WTC11 (cell line): ENCODE measurements around the gene RBM8A. TPM values are rescaled to one million over a fixed set of nuclear protein-coding genes. Genes with fewer than 3 reads are reported as not detected.

Source experiments
- ATAC-seq: fragments of 200-7000 bp; cut with Tn5 transposase; 2 replicates; pipeline ENCODE4 v1.10.0; 2021; ENCODE audit warnings: mild to moderate bottlenecking, moderate library complexity
- CTCF ChIA-PET: fragments of 300-600 bp; sonication (Branson Sonifier 250); formaldehyde crosslinking; loops from one replicate; lab custom pipeline; 2021; ENCODE audit warnings: antibody characterized with exemption; lab: Charles Lee
- POLR2A ChIA-PET: fragments of 350-600 bp; sonication (Branson Sonifier 250); formaldehyde crosslinking; loops from one replicate; lab custom pipeline; 2021; ENCODE audit warnings: antibody characterized with exemption; lab: Charles Lee
- DNase-seq: peaks from one replicate; pipeline ENCODE4 v3.0.0; 2021; ENCODE audit warnings: low spot score
- H3K27ac Mint-ChIP-seq: 2 replicates; pipeline ENCODE4 v1.8.0; 2021; ENCODE audit warnings: mixed read lengths
- H3K27me3 Mint-ChIP-seq: 2 replicates; pipeline ENCODE4 v1.8.0; 2021; ENCODE audit warnings: low read depth, mild to moderate bottlenecking, moderate library complexity, mixed read lengths
- H3K36me3 Mint-ChIP-seq: 2 replicates; pipeline ENCODE4 v1.8.0; 2021; ENCODE audit warnings: mixed read lengths
- H3K4me1 Mint-ChIP-seq: 2 replicates; pipeline ENCODE4 v1.8.0; 2022; ENCODE audit warnings: mixed read lengths
- H3K4me3 Mint-ChIP-seq: 2 replicates; pipeline ENCODE4 v1.8.0; 2021; ENCODE audit warnings: mild to moderate bottlenecking, moderate library complexity, mixed read lengths
- H3K9me3 Mint-ChIP-seq: 2 replicates; pipeline ENCODE4 v1.8.0; 2021; ENCODE audit warnings: mixed read lengths
- AR ChIP-seq: fragments of 250-450 bp; sonication (Bioruptor Pico); IDR thresholded peaks from 2 replicates; pipeline ENCODE4 v1.9.0; 2021; ENCODE audit warnings: mild to moderate bottlenecking
- ESRRA ChIP-seq: sonication (generic); formaldehyde crosslinking; IDR thresholded peaks from 2 replicates; pipeline ENCODE4 v1.8.1; 2022; ENCODE audit warnings: mild to moderate bottlenecking, missing genetic modification reagents, borderline replicate concordance
- FOXP1 ChIP-seq: sonication (generic); formaldehyde crosslinking; IDR thresholded peaks from 2 replicates; pipeline ENCODE4 v1.8.0; 2022; ENCODE audit warnings: missing genetic modification reagents, mild to moderate bottlenecking, moderate library complexity, borderline replicate concordance
- IRF2 ChIP-seq: sonication (generic); formaldehyde crosslinking; IDR thresholded peaks from 2 replicates; pipeline ENCODE4 v1.8.0; 2022; ENCODE audit warnings: low read depth, missing genetic modification reagents, borderline replicate concordance
- KAT7 ChIP-seq: sonication (generic); formaldehyde crosslinking; IDR thresholded peaks from 2 replicates; pipeline ENCODE4 v1.8.1; 2023; ENCODE audit warnings: missing genetic modification reagents, mild to moderate bottlenecking, borderline replicate concordance
- NFATC4 ChIP-seq: fragments of 250-450 bp; sonication (Bioruptor Pico); IDR thresholded peaks from 2 replicates; pipeline ENCODE4 v1.9.0; 2021; ENCODE audit warnings: mild to moderate bottlenecking
- SOX15 ChIP-seq: fragments of 250-450 bp; sonication (Bioruptor Pico); IDR thresholded peaks from 2 replicates; pipeline ENCODE4 v1.9.0; 2021; ENCODE audit warnings: mild to moderate bottlenecking
- SP1 ChIP-seq: sonication (generic); formaldehyde crosslinking; conservative IDR thresholded peaks from 2 replicates; pipeline ENCODE4 v1.8.1; 2022; ENCODE audit warnings: missing genetic modification reagents
- ZNF281 ChIP-seq: sonication (generic); formaldehyde crosslinking; IDR thresholded peaks from 2 replicates; pipeline ENCODE4 v1.8.0; 2023; ENCODE audit warnings: mild to moderate bottlenecking, missing genetic modification reagents
- ZNF532 ChIP-seq: fragments of 250-450 bp; sonication (Bioruptor Pico); IDR thresholded peaks from 2 replicates; pipeline ENCODE4 v1.9.0; 2021; ENCODE audit warnings: mild to moderate bottlenecking, borderline replicate concordance
- total RNA-seq: library from RNA; stranded (reverse); gene quantifications from 3 replicates; pipeline ENCODE4 v1.2.3, GENCODE V29; 2021
- TF ChIP-seq, protein P1 (sequence below): sonication (generic); formaldehyde crosslinking; IDR thresholded peaks from 2 replicates; pipeline ENCODE4 v1.8.0; 2023; ENCODE audit warnings: missing genetic modification reagents, mild to moderate bottlenecking, borderline replicate concordance
- TF ChIP-seq, protein P2 (sequence below): fragments of 250-450 bp; sonication (Bioruptor Pico); IDR thresholded peaks from 2 replicates; pipeline ENCODE4 v1.8.0; 2021; ENCODE audit warnings: mild to moderate bottlenecking
- TF ChIP-seq, protein P3 (sequence below): fragments of 250-450 bp; sonication (Bioruptor Pico); IDR thresholded peaks from 2 replicates; pipeline ENCODE4 v1.9.0; 2021; ENCODE audit warnings: moderate library complexity, mild to moderate bottlenecking, inconsistent platforms, borderline replicate concordance

RBM8A gene
- total RNA-seq, 1 experiment from 2014 or later = 199 TPM

DNA sequence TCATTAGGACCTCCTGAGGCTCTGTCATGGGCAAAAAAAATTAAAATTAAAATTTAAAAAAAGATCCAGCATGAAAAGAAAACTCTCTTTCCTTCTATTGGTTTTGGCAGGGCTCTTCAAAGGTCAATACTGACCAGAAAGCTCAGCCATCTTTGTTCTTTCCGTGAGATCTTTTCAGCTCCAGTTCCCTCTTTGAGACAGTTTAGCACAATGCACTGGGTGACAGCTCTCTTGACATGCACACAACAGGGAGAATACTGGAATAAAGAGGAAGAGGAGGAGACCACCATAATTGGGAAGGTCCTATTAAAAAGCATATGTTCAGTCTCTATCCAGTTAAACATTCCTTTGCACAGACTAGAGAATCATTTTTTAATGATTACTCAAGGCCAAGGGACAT lies 24.2 kb upstream of the RBM8A start (continued):
- TF ChIP-seq, protein P1, sequence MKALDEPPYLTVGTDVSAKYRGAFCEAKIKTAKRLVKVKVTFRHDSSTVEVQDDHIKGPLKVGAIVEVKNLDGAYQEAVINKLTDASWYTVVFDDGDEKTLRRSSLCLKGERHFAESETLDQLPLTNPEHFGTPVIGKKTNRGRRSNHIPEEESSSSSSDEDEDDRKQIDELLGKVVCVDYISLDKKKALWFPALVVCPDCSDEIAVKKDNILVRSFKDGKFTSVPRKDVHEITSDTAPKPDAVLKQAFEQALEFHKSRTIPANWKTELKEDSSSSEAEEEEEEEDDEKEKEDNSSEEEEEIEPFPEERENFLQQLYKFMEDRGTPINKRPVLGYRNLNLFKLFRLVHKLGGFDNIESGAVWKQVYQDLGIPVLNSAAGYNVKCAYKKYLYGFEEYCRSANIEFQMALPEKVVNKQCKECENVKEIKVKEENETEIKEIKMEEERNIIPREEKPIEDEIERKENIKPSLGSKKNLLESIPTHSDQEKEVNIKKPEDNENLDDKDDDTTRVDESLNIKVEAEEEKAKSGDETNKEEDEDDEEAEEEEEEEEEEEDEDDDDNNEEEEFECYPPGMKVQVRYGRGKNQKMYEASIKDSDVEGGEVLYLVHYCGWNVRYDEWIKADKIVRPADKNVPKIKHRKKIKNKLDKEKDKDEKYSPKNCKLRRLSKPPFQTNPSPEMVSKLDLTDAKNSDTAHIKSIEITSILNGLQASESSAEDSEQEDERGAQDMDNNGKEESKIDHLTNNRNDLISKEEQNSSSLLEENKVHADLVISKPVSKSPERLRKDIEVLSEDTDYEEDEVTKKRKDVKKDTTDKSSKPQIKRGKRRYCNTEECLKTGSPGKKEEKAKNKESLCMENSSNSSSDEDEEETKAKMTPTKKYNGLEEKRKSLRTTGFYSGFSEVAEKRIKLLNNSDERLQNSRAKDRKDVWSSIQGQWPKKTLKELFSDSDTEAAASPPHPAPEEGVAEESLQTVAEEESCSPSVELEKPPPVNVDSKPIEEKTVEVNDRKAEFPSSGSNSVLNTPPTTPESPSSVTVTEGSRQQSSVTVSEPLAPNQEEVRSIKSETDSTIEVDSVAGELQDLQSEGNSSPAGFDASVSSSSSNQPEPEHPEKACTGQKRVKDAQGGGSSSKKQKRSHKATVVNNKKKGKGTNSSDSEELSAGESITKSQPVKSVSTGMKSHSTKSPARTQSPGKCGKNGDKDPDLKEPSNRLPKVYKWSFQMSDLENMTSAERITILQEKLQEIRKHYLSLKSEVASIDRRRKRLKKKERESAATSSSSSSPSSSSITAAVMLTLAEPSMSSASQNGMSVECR (CRISPR knock-in tag) = no peak
- TF ChIP-seq ZNF281 = no peak
- TF ChIP-seq, protein P2, sequence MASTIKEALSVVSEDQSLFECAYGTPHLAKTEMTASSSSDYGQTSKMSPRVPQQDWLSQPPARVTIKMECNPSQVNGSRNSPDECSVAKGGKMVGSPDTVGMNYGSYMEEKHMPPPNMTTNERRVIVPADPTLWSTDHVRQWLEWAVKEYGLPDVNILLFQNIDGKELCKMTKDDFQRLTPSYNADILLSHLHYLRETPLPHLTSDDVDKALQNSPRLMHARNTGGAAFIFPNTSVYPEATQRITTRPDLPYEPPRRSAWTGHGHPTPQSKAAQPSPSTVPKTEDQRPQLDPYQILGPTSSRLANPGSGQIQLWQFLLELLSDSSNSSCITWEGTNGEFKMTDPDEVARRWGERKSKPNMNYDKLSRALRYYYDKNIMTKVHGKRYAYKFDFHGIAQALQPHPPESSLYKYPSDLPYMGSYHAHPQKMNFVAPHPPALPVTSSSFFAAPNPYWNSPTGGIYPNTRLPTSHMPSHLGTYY (CRISPR knock-in tag) = no peak
- TF ChIP-seq AR (CRISPR knock-in tag) = no peak

- ATAC-seq (no peak), DNase-seq (no peak)
- ChIA-PET POLR2A (no interaction called here), CTCF (interaction anchor here (1.8 kb wide), 1 partner anchor 8 kb away, joined by 9 read pairs; the partner anchor contains the start of gene LIX1L)
- peaks cover 15% of the 10 kb centered on the region for H3K27me3 Mint-ChIP-seq
- no peaks in the 10 kb centered on the region for H3K9me3 Mint-ChIP-seq
- H3K27ac Mint-ChIP-seq = no peak overlapping the region
- no peaks in the 10 kb centered on the region for H3K36me3 Mint-ChIP-seq
- H3K4me3 Mint-ChIP-seq = no peak overlapping the region
- H3K4me1 Mint-ChIP-seq = peaks cover 19% of the 10 kb centered on the region
- TF ChIP-seq, protein P3, sequence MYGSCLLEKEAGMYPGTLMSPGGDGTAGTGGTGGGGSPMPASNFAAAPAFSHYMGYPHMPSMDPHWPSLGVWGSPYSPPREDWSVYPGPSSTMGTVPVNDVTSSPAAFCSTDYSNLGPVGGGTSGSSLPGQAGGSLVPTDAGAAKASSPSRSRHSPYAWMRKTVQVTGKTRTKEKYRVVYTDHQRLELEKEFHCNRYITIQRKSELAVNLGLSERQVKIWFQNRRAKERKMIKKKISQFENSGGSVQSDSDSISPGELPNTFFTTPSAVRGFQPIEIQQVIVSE = no peak
- no peak for TF ChIP-seq NFATC4 (CRISPR knock-in tag)
- TF ChIP-seq ZNF281 = no peak
- no peak for TF ChIP-seq KAT7
- no peak for TF ChIP-seq IRF2 (CRISPR knock-in tag)
- no peak for TF ChIP-seq SOX15 (CRISPR knock-in tag)
- TF ChIP-seq SP1 (CRISPR knock-in tag) = no peak
- no peak for TF ChIP-seq FOXP1 (CRISPR knock-in tag)
- TF ChIP-seq ESRRA (CRISPR knock-in tag) = no peak
- no peak for TF ChIP-seq ZNF532 (CRISPR knock-in tag)
Measured at GRCh38 chr1:145949219-145949618, 21.9 kb upstream of the RBM8A start.
